HG03045 (cell line): Measurements from ENCODE around the gene PIP5KL1.

ENCODE experiments used
- ATAC-seq: cut with Tn5 transposase; IDR thresholded peaks from one replicate; pipeline ENCODE4 v1.9.1; 2021; ENCODE audit warnings: mild to moderate bottlenecking, moderate library complexity; ENCODE audit not compliant: unreplicated experiment

Gene PIP5KL1

GRCh38 chr9:127950513-127951289 lies 20.1 kb upstream of the PIP5KL1 start:
- ATAC-seq, result no peak

- ATAC-seq, result no peak
These were observed 19.4 kb upstream of the PIP5KL1 start for GRCh38 chr9:127949827-127950512.

GRCh38 chr9:127947841-127948710 lies 17.5 kb upstream of the PIP5KL1 start:
- ATAC-seq, result no peak

- ATAC-seq, result no peak
These were observed 16.2 kb upstream of the PIP5KL1 start for GRCh38 chr9:127946728-127947127.

- ATAC-seq, result no peak
These were observed 15.4 kb upstream of the PIP5KL1 start for GRCh38 chr9:127945942-127946341.

- ATAC-seq, result no peak
These were observed 14.8 kb upstream of the PIP5KL1 start for GRCh38 chr9:127945338-127945737.

GRCh38 chr9:127944586-127945218 lies 14.1 kb upstream of the PIP5KL1 start:
- ATAC-seq, result no peak

GRCh38 chr9:127943731-127944144 lies 13.2 kb upstream of the PIP5KL1 start:
- peak; percentile 49 for ATAC-seq

GRCh38 chr9:127943011-127943662 lies 12.6 kb upstream of the PIP5KL1 start:
- ATAC-seq, result no peak

GRCh38 chr9:127942216-127943010 lies 11.8 kb upstream of the PIP5KL1 start:
- ATAC-seq, result no peak

- no peak for ATAC-seq
These were observed 11.3 kb upstream of the PIP5KL1 start for GRCh38 chr9:127941961-127942215.

GRCh38 chr9:127941062-127941960 lies 10.7 kb upstream of the PIP5KL1 start:
- no peak for ATAC-seq

GRCh38 chr9:127940593-127940992 lies 10.0 kb upstream of the PIP5KL1 start:
- ATAC-seq, result no peak

- no peak for ATAC-seq
These were observed 7.7 kb upstream of the PIP5KL1 start for GRCh38 chr9:127938298-127938690.

- peak; percentile 87 for ATAC-seq
These were observed 7.1 kb upstream of the PIP5KL1 start, which contains the start of gene DPM2 for GRCh38 chr9:127937388-127938297. TSS of gene DPM2 (minus strand) at chr9:127937854. CDS start at chr9:127937820, 34 bp downstream.

- ATAC-seq, result no peak
These were observed 6.4 kb upstream of the PIP5KL1 start for GRCh38 chr9:127937056-127937387.

- no peak for ATAC-seq
These were observed 5.8 kb upstream of the PIP5KL1 start for GRCh38 chr9:127936347-127936852.

GRCh38 chr9:127935765-127936221 lies 5.2 kb upstream of the PIP5KL1 start:
- ATAC-seq, result no peak
